ENCODE measurements around the gene KIF2C.
"Not testable (repeated sequence)": the region's sequence is repeated elsewhere in the genome, so short reads cannot be mapped to it uniquely, and the experiment has no call there.

Gene KIF2C

DNA sequence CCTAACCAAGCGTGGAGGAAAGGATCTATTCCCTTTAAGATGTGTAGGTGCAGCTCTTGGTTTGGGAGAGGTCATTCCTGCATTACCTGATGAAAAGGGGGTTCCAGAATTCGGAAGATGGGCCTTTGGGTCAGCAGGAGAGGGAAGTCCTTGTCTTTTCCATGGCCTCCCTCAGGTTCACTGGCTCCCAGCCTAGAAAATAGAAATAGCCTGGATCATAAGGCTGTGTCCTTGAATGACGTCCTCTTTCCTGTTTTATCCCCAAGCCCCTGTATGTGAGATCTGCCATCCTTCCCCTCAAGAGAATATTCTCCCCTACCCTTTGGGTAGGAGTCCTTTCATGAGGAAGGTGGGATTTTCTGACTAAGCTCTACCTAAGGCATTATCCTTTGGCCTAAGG, 21.2 kb downstream of the KIF2C start:
- no peaks in the 10 kb centered on the region for H3K9me3 ChIP-seq
- no peak for TF ChIP-seq Cebpa-rat (IDR thresholded peaks at IDR 0.05)
- no peak overlapping the region for H3K4me3 ChIP-seq
- H3K27ac ChIP-seq = no peak overlapping the region
- H3K9ac ChIP-seq = no peak overlapping the region
- H3K36me3 ChIP-seq = peaks cover 100% of the 10 kb centered on the region
- H4K20me1 ChIP-seq = no peaks in the 10 kb centered on the region
- H3K4me2 ChIP-seq = no peak overlapping the region
- H3K4me1 ChIP-seq = peaks cover 4% of the 10 kb centered on the region; the same call in 1 of the 2 replicates
- no peaks in the 10 kb centered on the region for H3K27me3 ChIP-seq

DNA sequence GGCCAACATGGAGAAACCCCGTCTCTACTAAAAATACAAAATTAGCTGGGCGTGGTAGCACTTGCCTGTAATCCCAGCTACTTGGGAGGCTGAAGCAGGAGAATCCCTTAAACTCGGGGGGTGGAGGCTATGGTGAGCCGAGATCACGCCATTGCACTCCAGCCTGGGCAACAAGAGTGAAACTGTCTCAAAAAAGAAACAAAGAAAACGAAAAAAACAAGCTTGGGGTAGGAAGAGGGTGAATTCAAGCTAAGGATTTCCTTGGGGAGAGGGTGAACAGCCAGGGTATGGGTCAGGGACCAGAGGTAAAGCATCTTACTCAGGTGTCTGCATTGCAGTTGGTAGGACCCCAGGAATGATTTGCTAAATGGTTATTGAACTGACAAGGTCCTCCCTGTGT, 26.8 kb downstream of the KIF2C start:
- H3K4me2 ChIP-seq, H3K4me1 ChIP-seq, H3K9me3 ChIP-seq, H3K9ac ChIP-seq, H3K27ac ChIP-seq, H3K4me3 ChIP-seq, H3K27me3 ChIP-seq, H4K20me1 ChIP-seq: not testable (repeated sequence)
- H3K36me3 ChIP-seq = peaks cover 79% of the 10 kb centered on the region

DNA sequence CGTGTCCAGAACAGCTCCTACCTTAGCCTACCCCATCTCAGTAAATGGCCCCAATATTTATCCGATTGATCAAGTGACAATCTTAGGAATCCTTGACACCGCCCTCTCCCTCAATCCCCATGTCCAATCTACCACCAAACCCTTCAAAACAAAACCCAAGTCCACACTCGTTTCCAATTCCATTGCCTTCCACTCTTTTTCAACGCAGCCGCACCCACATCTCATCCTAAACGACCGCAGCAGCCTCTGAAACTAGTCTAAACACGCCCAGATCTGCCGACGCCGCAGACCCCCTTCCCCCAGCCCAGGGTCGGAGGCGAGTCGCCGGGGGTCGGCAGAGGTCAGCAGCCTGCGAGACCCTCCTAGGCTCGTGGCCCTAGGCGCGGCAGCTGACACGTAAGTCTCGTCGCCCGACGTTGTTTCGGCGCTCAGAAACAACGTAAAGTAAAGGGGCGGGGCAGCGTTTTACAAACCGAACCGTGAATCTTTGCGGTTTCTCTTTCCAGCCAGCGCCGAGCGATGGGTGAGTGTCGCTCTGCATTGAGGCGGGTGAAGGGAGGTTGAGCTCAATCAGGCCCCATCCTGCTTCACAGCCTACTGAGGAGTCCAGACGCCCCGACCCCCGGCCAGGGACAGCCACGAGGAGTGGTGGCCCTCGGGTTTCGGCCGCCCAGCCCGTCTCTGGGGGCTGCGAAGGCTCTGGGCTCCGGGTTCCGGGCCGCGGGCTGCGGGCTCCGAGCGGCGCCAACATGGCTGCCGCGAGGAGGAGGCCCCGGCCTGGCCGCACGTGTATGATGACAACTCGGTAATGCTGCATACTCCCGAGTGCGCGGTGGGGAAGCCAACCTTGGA, 35.7 kb downstream of the KIF2C start, which contains the start of gene RPS8:
Gene RPS8, plus strand, starts transcription at position 463 of the 852 bp plus-strand sequence. Its CDS starts 57 bp downstream, at position 520.
- Histone ChIP-seq H3K9me3 (no peaks in the 10 kb centered on the region), H3K36me3 (peaks cover 44% of the 10 kb centered on the region), H3K4me1 (peaks cover 33% of the 10 kb centered on the region), H4K20me1 (peaks cover 44% of the 10 kb centered on the region), H3K4me3 (peak within 1 kb of the TSS; percentile 96), H3K9ac (peak within 1 kb of the TSS; percentile 98), H3K27ac (peak within 1 kb of the TSS; percentile 99), H3K4me2 (peak within 1 kb of the TSS; percentile 98), H3K27me3 (no peaks in the 10 kb centered on the region)
- no peak for TF ChIP-seq Cebpa-rat (IDR thresholded peaks at IDR 0.05)

DNA sequence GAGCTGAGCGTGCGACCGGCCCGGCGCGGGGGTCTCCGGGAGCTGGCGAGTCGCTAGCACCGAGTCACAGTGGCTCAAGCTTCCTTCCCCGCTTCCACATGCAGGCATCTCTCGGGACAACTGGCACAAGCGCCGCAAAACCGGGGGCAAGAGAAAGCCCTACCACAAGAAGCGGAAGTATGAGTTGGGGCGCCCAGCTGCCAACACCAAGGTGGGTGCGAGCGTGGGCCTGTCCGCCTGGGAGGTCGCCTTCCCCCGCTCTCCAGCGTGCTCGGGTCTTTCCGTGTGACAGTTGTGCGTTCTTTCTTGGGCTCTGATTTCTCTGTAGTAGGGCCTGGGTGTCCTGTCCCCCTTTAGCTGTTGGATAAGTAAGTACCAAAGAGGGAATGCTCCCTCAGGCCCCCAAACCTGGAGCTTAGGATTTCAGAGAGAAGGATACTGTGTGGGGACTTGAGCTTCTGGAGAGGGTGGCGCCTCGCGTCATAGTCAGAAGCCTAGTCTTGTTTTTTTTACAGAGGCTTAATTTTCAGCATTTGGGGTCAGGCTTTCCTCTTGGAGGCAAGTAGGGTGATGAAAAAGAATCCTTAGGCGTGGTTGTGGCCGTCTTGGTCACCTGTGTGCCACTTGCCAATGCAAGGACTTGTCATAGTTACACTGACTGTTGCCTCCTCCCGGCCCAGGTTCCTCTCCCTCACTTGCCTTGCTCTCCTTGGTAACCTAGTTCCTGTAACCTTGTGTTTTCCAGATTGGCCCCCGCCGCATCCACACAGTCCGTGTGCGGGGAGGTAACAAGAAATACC, 36.5 kb downstream of the KIF2C start:
- Histone ChIP-seq H3K27ac (peak overlapping the region; percentile 99), H4K20me1 (peaks cover 49% of the 10 kb centered on the region), H3K9me3 (no peaks in the 10 kb centered on the region), H3K4me2 (peak overlapping the region; percentile 98), H3K4me1 (peaks cover 33% of the 10 kb centered on the region), H3K36me3 (peaks cover 52% of the 10 kb centered on the region), H3K4me3 (peak overlapping the region; percentile 96), H3K9ac (peak overlapping the region; percentile 98), H3K27me3 (no peaks in the 10 kb centered on the region)
- no peak for TF ChIP-seq Cebpa-rat (IDR thresholded peaks at IDR 0.05)

DNA sequence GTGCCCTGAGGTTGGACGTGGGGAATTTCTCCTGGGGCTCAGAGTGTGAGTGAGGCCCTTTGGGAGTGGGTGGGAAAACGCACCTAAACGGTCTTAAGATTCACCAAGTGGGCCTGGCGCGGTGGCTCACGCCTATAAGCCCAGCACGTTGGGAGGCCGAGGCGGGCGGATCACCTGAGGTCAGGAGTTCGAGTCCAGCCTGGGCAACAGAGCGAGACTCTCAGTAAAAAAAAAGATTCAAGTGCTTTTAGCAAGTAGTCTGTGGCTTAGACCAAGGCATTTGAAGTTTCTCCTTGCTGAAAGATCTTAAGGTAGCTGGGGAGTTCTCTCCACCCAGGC, 37.1 kb downstream of the KIF2C start:
- H4K20me1 ChIP-seq = peaks cover 49% of the 10 kb centered on the region
- no peak for TF ChIP-seq Cebpa-rat (IDR thresholded peaks at IDR 0.05)
- peak overlapping the region; percentile 98 for H3K4me2 ChIP-seq
- H3K4me3 ChIP-seq = peak overlapping the region; percentile 96
- H3K27ac ChIP-seq = peak overlapping the region; percentile 99
- peaks cover 58% of the 10 kb centered on the region for H3K36me3 ChIP-seq
- peaks cover 33% of the 10 kb centered on the region for H3K4me1 ChIP-seq
- H3K27me3 ChIP-seq = no peaks in the 10 kb centered on the region
- H3K9ac ChIP-seq = peak overlapping the region; percentile 98
- H3K9me3 ChIP-seq = no peaks in the 10 kb centered on the region

DNA sequence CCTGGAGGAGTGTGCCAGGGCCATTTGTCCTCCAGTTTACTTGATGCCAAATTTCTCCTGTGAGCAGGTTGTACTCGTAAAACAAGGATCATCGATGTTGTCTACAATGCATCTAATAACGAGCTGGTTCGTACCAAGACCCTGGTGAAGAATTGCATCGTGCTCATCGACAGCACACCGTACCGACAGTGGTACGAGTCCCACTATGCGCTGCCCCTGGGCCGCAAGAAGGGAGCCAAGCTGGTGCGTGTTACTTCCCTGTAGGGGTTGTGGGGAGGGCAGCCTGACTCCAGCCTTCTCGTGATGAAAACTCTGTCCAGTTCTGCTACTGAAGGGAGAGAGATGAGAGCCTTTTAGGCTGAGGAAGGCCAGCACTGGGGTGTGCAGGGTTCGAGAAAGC, 37.9 kb downstream of the KIF2C start:
- Histone ChIP-seq H3K36me3 (peaks cover 65% of the 10 kb centered on the region), H3K4me2 (peak overlapping the region; percentile 98), H3K9ac (peak overlapping the region; percentile 98), H3K27ac (peak overlapping the region; percentile 99), H4K20me1 (peaks cover 49% of the 10 kb centered on the region), H3K4me3 (peak overlapping the region; percentile 96), H3K4me1 (peaks cover 38% of the 10 kb centered on the region), H3K9me3 (no peaks in the 10 kb centered on the region), H3K27me3 (no peaks in the 10 kb centered on the region)
- TF ChIP-seq Cebpa-rat (IDR thresholded peaks at IDR 0.05) = no peak

DNA sequence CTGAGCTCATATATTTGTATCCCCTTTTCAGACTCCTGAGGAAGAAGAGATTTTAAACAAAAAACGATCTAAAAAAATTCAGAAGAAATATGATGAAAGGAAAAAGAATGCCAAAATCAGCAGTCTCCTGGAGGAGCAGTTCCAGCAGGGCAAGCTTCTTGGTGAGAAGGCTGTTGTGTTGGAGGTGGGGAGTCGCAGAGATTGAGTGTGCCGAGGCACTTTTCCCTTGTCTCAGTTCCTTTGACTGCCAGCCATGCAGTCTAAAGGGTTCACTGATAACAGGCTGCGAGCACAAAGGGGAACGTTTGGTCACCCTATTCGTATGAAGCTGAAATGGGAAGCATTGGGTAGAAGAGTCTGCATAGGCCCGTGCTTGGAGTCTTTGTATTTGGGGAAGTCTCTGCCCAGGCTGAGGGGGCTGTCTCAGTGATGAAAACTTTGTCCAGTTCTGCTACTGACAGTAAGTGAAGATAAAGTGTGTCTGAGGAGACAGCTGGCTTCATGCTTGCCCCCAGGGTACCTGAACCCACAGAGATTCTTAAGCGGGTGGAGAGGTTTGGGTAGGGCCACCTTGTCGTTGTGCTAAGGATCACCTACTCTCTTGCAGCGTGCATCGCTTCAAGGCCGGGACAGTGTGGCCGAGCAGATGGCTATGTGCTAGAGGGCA, 38.5 kb downstream of the KIF2C start:
- H3K9me3 ChIP-seq = no peaks in the 10 kb centered on the region
- no peaks in the 10 kb centered on the region for H3K27me3 ChIP-seq
- H4K20me1 ChIP-seq = peaks cover 49% of the 10 kb centered on the region
- H3K4me3 ChIP-seq = peak overlapping the region; percentile 96
- H3K9ac ChIP-seq = peak overlapping the region; percentile 98
- H3K36me3 ChIP-seq = peaks cover 65% of the 10 kb centered on the region
- peaks cover 43% of the 10 kb centered on the region for H3K4me1 ChIP-seq
- H3K4me2 ChIP-seq = peak overlapping the region; percentile 98
- TF ChIP-seq Cebpa-rat (IDR thresholded peaks at IDR 0.05) = no peak
- 0 out of 2 replicates have a peak overlapping the region, but pooled peaks have one; percentile 99 for H3K27ac ChIP-seq

DNA sequence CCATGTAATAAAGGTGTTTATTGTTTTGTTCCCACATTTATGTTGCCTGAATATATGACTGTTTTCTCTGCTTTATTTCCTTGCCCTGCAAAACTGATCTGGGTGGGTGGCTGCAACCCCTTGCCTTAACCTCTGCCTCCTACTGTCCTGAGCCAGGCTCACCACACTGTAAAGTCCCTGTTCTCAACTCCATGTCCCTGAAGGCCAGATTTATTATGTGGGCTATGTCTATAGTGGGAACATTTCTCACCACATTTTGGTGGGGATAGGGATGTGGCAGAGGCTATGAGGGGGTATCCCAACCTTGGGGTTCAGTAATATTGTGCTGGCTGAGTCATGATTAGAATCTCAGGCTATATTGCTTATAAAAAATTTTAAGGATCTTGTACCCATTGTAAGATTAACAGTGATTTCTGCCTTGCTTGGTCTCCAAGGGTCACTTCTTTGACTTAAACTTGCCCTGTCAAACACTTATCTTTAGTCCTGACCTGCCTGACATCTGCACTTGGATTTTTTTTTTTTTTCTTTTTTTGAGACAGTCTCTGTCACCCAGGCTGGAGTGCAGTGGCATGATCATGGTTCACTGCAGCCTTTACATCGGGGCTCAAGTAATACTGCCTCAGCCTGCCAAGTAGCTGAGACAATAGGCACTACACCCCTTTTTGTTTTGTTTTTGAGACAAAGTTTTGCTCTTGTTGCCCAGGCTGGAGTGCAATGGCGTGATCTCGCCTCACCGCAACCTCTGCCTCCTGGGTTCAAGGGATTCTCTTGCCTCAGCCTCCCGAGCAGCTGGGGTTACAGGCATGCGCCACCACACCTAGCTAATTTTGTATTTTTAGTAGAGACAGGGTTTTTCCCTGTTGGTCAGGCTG, 39.3 kb downstream of the KIF2C start:
- 0 out of 2 replicates have a peak overlapping the region, but pooled peaks have one; percentile 96 for H3K4me3 ChIP-seq
- no peaks in the 10 kb centered on the region for H3K27me3 ChIP-seq
- H3K9me3 ChIP-seq = no peaks in the 10 kb centered on the region
- no peak overlapping the region for H3K27ac ChIP-seq
- peaks cover 65% of the 10 kb centered on the region for H3K36me3 ChIP-seq
- H4K20me1 ChIP-seq = peaks cover 49% of the 10 kb centered on the region
- no peak overlapping the region; the same call in 1 of the 2 replicates for H3K9ac ChIP-seq
- peak overlapping the region; percentile 98 for H3K4me2 ChIP-seq
- H3K4me1 ChIP-seq = peaks cover 52% of the 10 kb centered on the region
- no peak for TF ChIP-seq Cebpa-rat (IDR thresholded peaks at IDR 0.05)

Measured in BLaER1 (cell line).